Smooth muscle cell (in vitro differentiated cells): ENCODE results near the gene SRGAP3. TPM values are rescaled to one million over a fixed set of nuclear protein-coding genes. Genes with fewer than 3 reads are reported as not detected.
A peak's percentile ranks its signal among the peaks of the same experiment; 100 is the strongest.

Experiments
- DNase-seq: peaks from one replicate; lab custom pipeline; 2025; ENCODE audit not compliant: unreplicated experiment; lab: John Stamatoyannopoulos, UW
- H2AFZ ChIP-seq: fragments of 200-600 bp; sonication (generic); 2 replicates; pipeline ENCODE4 v1.6.0; 2016; ENCODE audit warnings: antibody characterized with exemption, low read depth, mild to moderate bottlenecking
- H3F3A ChIP-seq: fragments of 200-600 bp; sonication (generic); 2 replicates; pipeline ENCODE4 v1.6.0; 2017; ENCODE audit warnings: antibody characterized with exemption, low read depth
- H3K27ac ChIP-seq: fragments of 200-600 bp; sonication (generic); 2 replicates; pipeline ENCODE4 v1.5.1; 2016; ENCODE audit warnings: low read depth, mild to moderate bottlenecking
- H3K27me3 ChIP-seq: fragments of 200-600 bp; sonication (generic); 2 replicates; pipeline ENCODE4 v1.6.1; 2016; ENCODE audit warnings: low read depth, mild to moderate bottlenecking
- H3K36me3 ChIP-seq: fragments of 200-600 bp; sonication (generic); 2 replicates; pipeline ENCODE4 v1.5.1; 2016; ENCODE audit warnings: low read depth
- H3K4me1 ChIP-seq: fragments of 200-600 bp; sonication (generic); 2 replicates; pipeline ENCODE4 v1.5.1; 2016; ENCODE audit warnings: low read depth
- H3K4me2 ChIP-seq: fragments of 200-600 bp; sonication (generic); 2 replicates; pipeline ENCODE4 v1.6.0; 2016; ENCODE audit warnings: mild to moderate bottlenecking
- H3K4me3 ChIP-seq: fragments of 200-600 bp; sonication (generic); 2 replicates; pipeline ENCODE4 v1.5.1; 2016; ENCODE audit warnings: mild to moderate bottlenecking
- H3K79me2 ChIP-seq: fragments of 200-600 bp; sonication (generic); 2 replicates; pipeline ENCODE4 v1.6.0; 2016; ENCODE audit warnings: low read depth, mild to moderate bottlenecking
- H3K9ac ChIP-seq: fragments of 200-600 bp; sonication (generic); 2 replicates; pipeline ENCODE4 v1.6.0; 2016; ENCODE audit warnings: low read depth
- H3K9me3 ChIP-seq: fragments of 200-600 bp; sonication (generic); replicated peaks from 2 replicates; pipeline ENCODE4 v1.5.1; 2016; ENCODE audit warnings: low read depth
- H4K20me1 ChIP-seq: fragments of 200-600 bp; sonication (generic); 2 replicates; pipeline ENCODE4 v1.6.0; 2016; ENCODE audit warnings: low read depth
- WGBS: methylation state at CpG from one replicate; pipeline ENCODE4 v1.1.7; 2016; ENCODE audit warnings: low lambda C conversion rate; 5-methylcytosine and 5-hydroxymethylcytosine counted together
- polyA plus RNA-seq: library from polyadenylated mRNA; unstranded; fragments of >200 nt; fragmentation: Nextera tagmentation; extraction: Ambion mirVana; gene quantifications from 2 replicates; pipeline ENCODE4 v1.2.1, GENCODE V29; 2016
- total RNA-seq: library from RNA; depleted of rRNA; stranded (reverse); fragments of >200 nt; gene quantifications from 2 replicates; pipeline ENCODE4 v1.2.3, GENCODE V29; 2014
- TF ChIP-seq, protein P1 (sequence below): fragments of 200-600 bp; sonication (generic); IDR thresholded peaks from 2 replicates; pipeline ENCODE4 v1.5.1; 2017; ENCODE audit warnings: borderline replicate concordance, mild to moderate bottlenecking, antibody characterized with exemption; ENCODE audit not compliant: insufficient read depth, poor library complexity, severe bottlenecking

Gene SRGAP3
- total and polyA plus RNA-seq, 2 experiments from 2014 or later = 1.5 to 3.1 TPM

DNA sequence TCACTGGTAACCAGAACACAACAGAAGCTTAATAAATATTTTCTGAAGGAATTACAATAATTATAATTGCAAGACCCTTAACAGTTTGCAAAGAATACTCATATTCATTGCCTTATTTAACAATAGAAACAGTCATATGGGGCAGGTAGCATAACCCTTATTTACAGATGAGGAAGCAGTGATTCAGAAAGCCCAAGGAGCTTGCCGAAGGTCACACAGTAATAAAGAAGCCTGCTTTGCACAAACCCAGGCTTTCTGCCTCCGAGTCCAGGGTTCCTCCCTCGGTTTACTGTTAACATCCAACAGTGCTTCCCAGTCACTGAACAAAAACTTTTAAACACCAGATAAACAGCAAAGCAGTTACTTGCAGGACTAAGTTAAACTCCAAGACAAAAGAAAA, 35.3 kb downstream of the SRGAP3 start:
- Histone ChIP-seq H3K79me2 (no peaks in the 10 kb centered on the region), H3K4me1 (no peaks in the 10 kb centered on the region), H3K9me3 (no peaks in the 10 kb centered on the region), H3K27ac (no peak overlapping the region), H3K9ac (no peak overlapping the region), H4K20me1 (no peaks in the 10 kb centered on the region), H3K27me3 (no peaks in the 10 kb centered on the region), H2AFZ (no peak overlapping the region), H3K4me2 (no peak overlapping the region), H3K36me3 (no peaks in the 10 kb centered on the region), H3F3A (no peaks in the 10 kb centered on the region), H3K4me3 (no peak overlapping the region)
- DNase-seq = no peak
- TF ChIP-seq, protein P1, sequence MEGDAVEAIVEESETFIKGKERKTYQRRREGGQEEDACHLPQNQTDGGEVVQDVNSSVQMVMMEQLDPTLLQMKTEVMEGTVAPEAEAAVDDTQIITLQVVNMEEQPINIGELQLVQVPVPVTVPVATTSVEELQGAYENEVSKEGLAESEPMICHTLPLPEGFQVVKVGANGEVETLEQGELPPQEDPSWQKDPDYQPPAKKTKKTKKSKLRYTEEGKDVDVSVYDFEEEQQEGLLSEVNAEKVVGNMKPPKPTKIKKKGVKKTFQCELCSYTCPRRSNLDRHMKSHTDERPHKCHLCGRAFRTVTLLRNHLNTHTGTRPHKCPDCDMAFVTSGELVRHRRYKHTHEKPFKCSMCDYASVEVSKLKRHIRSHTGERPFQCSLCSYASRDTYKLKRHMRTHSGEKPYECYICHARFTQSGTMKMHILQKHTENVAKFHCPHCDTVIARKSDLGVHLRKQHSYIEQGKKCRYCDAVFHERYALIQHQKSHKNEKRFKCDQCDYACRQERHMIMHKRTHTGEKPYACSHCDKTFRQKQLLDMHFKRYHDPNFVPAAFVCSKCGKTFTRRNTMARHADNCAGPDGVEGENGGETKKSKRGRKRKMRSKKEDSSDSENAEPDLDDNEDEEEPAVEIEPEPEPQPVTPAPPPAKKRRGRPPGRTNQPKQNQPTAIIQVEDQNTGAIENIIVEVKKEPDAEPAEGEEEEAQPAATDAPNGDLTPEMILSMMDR = no peak
- 93% methylated on average over 3 of the region's 3 CpGs for WGBS

DNA sequence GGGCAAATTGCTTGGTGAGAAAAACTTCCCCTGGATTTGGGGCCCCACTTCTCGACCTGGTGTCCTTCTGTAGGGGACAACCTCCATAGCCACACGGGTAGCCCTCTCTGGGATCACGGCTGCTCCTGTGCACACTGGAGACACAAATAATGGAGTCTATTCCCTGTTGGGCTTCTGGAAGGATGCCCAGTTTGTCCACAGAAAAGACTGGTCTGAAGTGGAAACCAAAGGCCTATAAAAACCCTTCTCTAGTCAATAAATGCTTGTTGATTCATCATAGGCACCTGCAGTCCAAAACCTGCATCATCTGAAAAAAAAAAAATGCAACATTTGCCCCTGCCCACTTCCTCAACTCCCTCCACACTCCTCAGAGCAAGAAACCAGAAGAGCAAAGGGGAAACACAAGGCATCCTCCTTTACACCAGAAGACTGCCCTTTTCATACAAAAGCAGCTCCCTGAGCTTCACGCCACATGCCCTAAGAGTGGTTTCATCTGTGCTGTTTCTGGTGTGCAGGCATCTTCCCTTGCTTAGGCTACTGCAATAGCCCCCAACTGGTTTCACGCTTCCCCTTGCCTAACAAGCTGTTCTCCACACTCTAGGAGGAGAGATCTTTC, 36.3 kb downstream of the SRGAP3 start:
- Histone ChIP-seq H3K79me2 (no peaks in the 10 kb centered on the region), H3K27ac (no peak overlapping the region), H3K4me3 (no peak overlapping the region), H3F3A (no peaks in the 10 kb centered on the region), H3K4me2 (no peak overlapping the region), H4K20me1 (no peaks in the 10 kb centered on the region), H3K27me3 (no peaks in the 10 kb centered on the region), H3K4me1 (no peaks in the 10 kb centered on the region), H2AFZ (no peak overlapping the region), H3K36me3 (no peaks in the 10 kb centered on the region), H3K9ac (no peak overlapping the region), H3K9me3 (no peaks in the 10 kb centered on the region)
- WGBS = 93% methylated on average over 5 of the region's 5 CpGs
- TF ChIP-seq, protein P1 = no peak
- DNase-seq = no peak

DNA sequence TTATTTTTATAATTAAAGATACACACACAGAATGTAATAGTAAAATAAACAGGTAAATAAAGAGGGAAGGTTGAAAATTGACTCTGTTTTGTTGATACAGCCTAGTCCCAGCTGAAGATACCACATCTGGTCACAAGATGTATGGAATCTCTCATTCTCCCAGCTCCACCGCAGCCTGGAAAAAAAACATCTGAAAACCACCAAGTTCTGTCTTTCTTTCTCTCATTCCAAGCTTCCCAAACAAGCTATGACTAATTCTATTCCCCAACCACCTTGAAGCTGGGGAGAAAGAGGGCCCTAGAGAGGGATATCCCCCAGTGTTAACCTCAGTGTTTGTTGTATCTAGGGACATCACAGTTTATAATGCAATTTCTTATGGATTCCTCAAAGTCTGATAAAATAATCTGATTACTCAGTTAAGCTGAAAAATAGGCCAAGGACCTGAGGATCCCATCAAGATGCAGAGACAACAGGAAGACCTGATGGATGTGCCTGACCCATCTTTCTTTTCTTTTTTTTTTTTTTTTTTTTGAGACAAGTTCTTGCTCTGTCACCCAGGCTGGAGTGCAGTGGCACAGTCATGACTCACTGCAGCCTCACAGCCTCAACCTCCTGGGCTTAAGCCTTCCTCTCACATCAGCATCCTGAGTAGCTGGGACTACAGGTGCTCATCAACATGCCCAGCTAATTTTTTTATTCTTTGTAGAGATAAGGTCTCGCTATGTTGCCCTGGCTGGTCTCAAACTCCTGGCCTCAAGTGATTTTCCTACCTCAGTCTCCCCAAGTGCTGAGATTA, 38.1 kb downstream of the SRGAP3 start:
- Histone ChIP-seq H3K9me3 (no peaks in the 10 kb centered on the region), H3K27ac (peak overlapping the region; percentile 25), H3K27me3 (no peaks in the 10 kb centered on the region), H3K4me1 (no peaks in the 10 kb centered on the region), H3K9ac (no peak overlapping the region), H3K4me2 (no peak overlapping the region), H3K36me3 (no peaks in the 10 kb centered on the region), H3K4me3 (no peak overlapping the region), H4K20me1 (no peaks in the 10 kb centered on the region), H2AFZ (no peak overlapping the region), H3F3A (no peaks in the 10 kb centered on the region), H3K79me2 (no peaks in the 10 kb centered on the region)
- no peak for DNase-seq
- TF ChIP-seq, protein P1 = no peak
- 60% methylated on average over 2 of the region's 2 CpGs for WGBS
